Osteocyte (in vitro differentiated cells): ENCODE measurements around the gene KCNT1. TPM values are rescaled to one million over a fixed set of nuclear protein-coding genes. Genes with fewer than 3 reads are reported as not detected.

Source experiments
- DNase-seq: peaks from one replicate; pipeline ENCODE4 v3.0.0; 2021; ENCODE audit warnings: mixed read lengths; ENCODE audit not compliant: unreplicated experiment; ENCODE audit errors: extremely low spot score
- H3K27ac Mint-ChIP-seq: one replicate; pipeline ENCODE4 v1.8.0; 2021; ENCODE audit warnings: mild to moderate bottlenecking, mixed read lengths; ENCODE audit not compliant: unreplicated experiment
- H3K27me3 Mint-ChIP-seq: one replicate; pipeline ENCODE4 v1.8.0; 2021; ENCODE audit warnings: mixed read lengths; ENCODE audit not compliant: unreplicated experiment
- H3K36me3 Mint-ChIP-seq: one replicate; pipeline ENCODE4 v1.8.0; 2021; ENCODE audit warnings: mixed read lengths; ENCODE audit not compliant: unreplicated experiment
- H3K4me1 Mint-ChIP-seq: one replicate; pipeline ENCODE4 v1.8.0; 2021; ENCODE audit warnings: mixed read lengths; ENCODE audit not compliant: unreplicated experiment
- H3K4me3 Mint-ChIP-seq: one replicate; pipeline ENCODE4 v1.8.0; 2021; ENCODE audit warnings: mild to moderate bottlenecking, moderate library complexity, mixed read lengths; ENCODE audit not compliant: unreplicated experiment
- H3K9me3 Mint-ChIP-seq: one replicate; pipeline ENCODE4 v1.8.0; 2021; ENCODE audit warnings: mixed read lengths; ENCODE audit not compliant: unreplicated experiment
- CTCF ChIP-seq: fragments of 200-600 bp; sonication (generic); IDR thresholded peaks from 2 replicates; pipeline ENCODE4 v1.5.0; 2021; ENCODE audit warnings: antibody characterized with exemption, mild to moderate bottlenecking, moderate library complexity
- total RNA-seq: library from RNA; stranded (reverse); gene quantifications from 2 replicates; pipeline ENCODE4 v1.2.1, GENCODE V29; 2021

KCNT1 gene
- total RNA-seq, 1 donor from 2014 or later: not detected

GRCh38 chr9:135731454-135731853, 29.5 kb downstream of the KCNT1 start:
- Mint-ChIP-seq H3K4me3 (no peak overlapping the region), H3K27me3 (no peaks in the 10 kb centered on the region), H3K27ac (no peak overlapping the region), H3K9me3 (peaks cover 25% of the 10 kb centered on the region), H3K36me3 (peaks cover 2% of the 10 kb centered on the region), H3K4me1 (no peaks in the 10 kb centered on the region)
- DNase-seq: no peak
- TF ChIP-seq CTCF: no peak

- peaks cover 25% of the 10 kb centered on the region for H3K9me3 Mint-ChIP-seq
- no peak overlapping the region for H3K27ac Mint-ChIP-seq
- H3K36me3 Mint-ChIP-seq: peaks cover 2% of the 10 kb centered on the region
- TF ChIP-seq CTCF: no peak
- H3K4me1 Mint-ChIP-seq: no peaks in the 10 kb centered on the region
- no peak for DNase-seq
- H3K4me3 Mint-ChIP-seq: no peak overlapping the region
- H3K27me3 Mint-ChIP-seq: no peaks in the 10 kb centered on the region
Measured at GRCh38 chr9:135732569-135733257, 30.7 kb downstream of the KCNT1 start.

- no peaks in the 10 kb centered on the region for H3K27me3 Mint-ChIP-seq
- DNase-seq: no peak
- TF ChIP-seq CTCF: no peak
Measured at GRCh38 chr9:135734616-135735144, 32.7 kb downstream of the KCNT1 start.

GRCh38 chr9:135736272-135736978, 34.4 kb downstream of the KCNT1 start:
- no peak overlapping the region for H3K4me3 Mint-ChIP-seq
- no peak for DNase-seq
- H3K36me3 Mint-ChIP-seq: peaks cover 2% of the 10 kb centered on the region
- H3K9me3 Mint-ChIP-seq: peaks cover 14% of the 10 kb centered on the region
- no peak overlapping the region for H3K27ac Mint-ChIP-seq
- H3K4me1 Mint-ChIP-seq: no peaks in the 10 kb centered on the region
- no peak for TF ChIP-seq CTCF
- H3K27me3 Mint-ChIP-seq: no peaks in the 10 kb centered on the region

More at GRCh38 chr9:135734616-135735144, 32.7 kb downstream of the KCNT1 start:
- Mint-ChIP-seq H3K4me1 (no peaks in the 10 kb centered on the region), H3K9me3 (peaks cover 25% of the 10 kb centered on the region), H3K4me3 (no peak overlapping the region), H3K27ac (no peak overlapping the region), H3K36me3 (peaks cover 2% of the 10 kb centered on the region)
